Thyroid gland (tissue), 4 donors: Measurements from ENCODE around the gene DPP6.

Source experiments
- CTCF ChIP-seq, 6 experiments: fragments of 200-600 bp in 3 of 6; fragments of 450-650 bp in 3 of 6; sonication (generic) in 3 of 6; IDR thresholded peaks; one replicate each; pipeline ENCODE4 v1.5.1; 2016 to 2019; ENCODE audit warnings: antibody characterized with exemption in 6 of 6, mild to moderate bottlenecking in 2 of 6, inconsistent platforms in 1 of 6, moderate library complexity in 1 of 6
- POLR2A ChIP-seq, 2 donors: fragments of 450-650 bp; IDR thresholded peaks; one replicate each; pipeline ENCODE4 v1.6.1; 2017; ENCODE audit warnings: antibody characterized with exemption in 2 of 2, mild to moderate bottlenecking in 2 of 2, moderate library complexity in 1 of 2

GRCh38 chr7:154183482-154183881 lies 131.3 kb downstream of the DPP6 start:
- no peak for TF ChIP-seq CTCF (IDR thresholded peaks at IDR 0.05)
- TF ChIP-seq POLR2A (IDR thresholded peaks at IDR 0.05): no peak
